ENCODE measurements around the gene FBLN2. TPM values are rescaled to one million over a fixed set of nuclear protein-coding genes. Genes with fewer than 3 reads are reported as not detected.

Gene FBLN2
- total RNA-seq, 1 donor from 2014 or later, result not detected

DNA sequence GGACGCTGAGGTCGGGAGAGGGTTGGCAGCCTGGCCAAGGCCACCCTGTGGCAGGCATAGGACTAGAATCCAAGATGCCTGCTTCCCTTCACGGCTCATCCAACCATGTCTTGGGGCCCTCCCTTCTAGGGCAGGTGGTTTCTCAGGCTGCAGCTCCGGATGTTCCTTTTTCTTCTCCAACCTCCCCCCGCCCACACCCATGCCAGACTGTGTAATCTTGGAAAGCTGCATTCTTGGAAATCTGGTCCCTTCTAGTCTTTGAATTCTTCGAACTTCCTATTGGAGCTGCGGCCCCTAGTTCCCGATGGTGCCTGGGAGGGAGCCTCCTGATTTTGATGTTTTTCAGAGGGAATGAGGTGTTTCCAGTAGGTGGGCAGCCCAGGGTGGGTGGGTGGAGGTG, 109.8 kb downstream of the FBLN2 start:
- intact Hi-C loops (cut with micrococcal nuclease), result loop anchor here (10.0 kb wide), 1 partner anchor 746 kb away; the partner anchor contains the start of gene SLC6A6

DNA sequence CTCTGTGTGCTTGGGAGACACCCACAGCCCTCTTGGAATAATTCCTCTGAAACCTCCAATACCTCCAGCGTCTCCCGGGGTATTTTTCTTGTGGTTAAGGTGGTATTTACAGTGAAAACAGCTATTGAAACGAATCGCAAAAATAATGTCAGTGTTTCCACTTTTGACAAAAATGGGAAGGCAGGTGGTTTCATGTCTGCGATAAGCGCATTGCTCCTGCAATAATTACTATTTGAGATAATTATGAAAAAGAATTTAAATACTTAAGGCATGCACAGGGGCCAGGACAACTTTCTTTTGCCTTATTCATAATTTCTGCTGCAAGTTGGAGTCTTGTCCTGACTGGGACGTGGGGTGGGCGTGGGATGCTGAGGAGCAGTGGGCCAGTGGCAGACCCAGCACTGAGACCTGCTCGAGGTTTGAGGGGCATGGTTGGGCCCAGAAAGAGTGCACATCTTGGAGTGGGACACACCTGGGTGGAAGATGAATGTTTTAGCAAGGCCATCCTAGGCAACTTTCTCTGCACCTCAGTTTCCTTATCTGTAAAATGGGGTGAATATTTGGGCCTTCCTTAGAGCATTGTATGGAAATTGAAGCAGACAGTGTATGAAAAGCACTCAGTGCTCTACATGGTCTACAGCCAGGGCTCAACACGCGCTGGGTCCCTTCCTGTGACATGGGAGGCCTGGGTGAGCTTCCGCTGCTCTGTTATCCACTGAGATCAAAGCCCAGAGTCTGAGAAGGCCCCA, 110.5 kb downstream of the FBLN2 start:
- intact Hi-C loops (cut with micrococcal nuclease), result loop anchor here (10.0 kb wide), 1 partner anchor 745 kb away; the partner anchor contains the start of gene SLC6A6

DNA sequence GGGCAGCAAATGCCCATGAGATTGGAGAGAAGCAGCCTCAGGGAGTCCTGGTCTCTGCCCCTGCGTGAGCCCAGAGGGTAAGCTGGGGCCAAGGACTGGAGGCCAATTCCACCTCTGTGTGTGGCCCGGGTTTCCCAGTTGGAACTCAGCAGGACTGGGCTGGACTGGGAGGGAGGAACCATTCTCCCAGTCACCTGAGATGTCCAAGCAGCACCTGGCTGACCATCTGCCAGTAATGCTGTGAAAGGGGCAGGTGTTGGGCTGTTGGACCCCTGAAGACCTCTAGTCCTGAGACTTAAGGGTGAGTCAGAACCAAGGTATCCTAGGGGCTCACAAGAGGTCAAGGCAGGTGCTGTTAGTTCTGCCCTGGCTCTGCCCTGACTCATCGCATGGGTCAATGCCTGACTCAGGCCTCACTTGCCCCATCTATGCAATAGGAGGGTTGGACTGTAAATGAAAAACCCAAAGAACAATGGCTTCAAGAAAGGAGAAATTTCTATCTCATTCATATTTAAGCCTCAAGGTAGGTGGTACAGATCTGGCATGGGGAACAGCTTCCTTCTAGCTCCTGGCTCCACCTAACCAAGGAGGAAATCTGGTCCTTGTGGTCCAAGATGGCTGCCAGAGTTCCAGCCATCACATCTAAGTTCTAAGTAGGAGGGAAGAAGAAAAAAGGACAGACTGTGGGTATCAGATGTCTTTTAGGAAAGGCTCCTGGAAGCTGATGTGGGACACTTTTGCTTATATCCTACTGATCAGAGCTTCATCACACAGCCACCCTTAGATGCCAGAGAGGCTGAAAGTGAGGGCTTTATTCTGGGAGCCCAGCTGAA, 111.3 kb downstream of the FBLN2 start:
- intact Hi-C loops (cut with micrococcal nuclease), result no loop called here

DNA sequence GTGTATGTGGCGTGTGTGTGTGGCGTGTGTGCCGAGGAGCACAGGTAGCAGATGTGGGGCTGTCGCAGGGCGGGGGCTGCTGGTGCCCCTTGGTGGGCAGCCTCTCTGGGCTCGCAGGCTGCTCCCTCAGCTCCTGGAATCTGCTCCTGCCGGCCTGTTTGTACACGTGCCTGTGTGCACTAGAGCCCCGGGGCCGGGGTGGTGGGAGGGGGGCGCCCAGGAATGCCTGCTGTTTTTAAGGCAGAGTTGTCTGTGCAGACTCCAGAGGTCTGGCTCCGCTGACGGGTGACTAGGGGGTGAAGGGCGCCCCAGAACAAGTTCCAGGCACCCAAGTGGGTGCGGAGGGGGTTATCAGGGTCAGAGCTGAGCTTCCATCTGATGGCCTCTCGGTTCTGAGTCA, 112.2 kb downstream of the FBLN2 start:
- intact Hi-C loops (cut with micrococcal nuclease), result no loop called here

DNA sequence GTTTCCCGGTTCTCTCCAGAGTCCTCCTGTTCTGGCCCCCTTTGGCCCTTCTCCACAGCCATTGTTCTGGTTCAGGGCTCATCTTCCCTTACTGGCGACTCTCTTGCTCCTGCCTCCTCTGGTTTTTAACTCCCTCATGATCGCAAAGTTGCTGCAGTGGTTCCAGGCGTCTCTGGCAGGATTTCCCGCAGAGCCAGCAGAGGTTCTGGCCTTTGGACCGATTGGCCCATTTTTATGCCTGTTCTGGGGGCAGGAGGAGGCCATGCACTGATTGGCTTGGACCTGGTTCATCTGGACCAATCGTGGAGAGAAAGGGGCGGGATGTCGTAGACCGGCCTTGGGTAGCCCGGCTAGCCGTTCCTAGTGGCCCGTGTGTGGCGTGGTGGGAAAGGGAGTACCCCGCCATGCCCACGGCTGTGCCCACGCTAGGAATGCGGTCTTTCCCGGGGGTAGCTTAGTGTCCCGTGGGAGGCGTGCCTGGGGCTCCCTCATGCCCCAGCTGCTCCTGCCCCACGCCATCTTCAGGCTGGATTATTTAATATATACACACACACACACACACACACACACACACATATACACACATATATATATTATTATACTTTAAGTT, 113.4 kb downstream of the FBLN2 start:
- intact Hi-C loops (cut with micrococcal nuclease), result no loop called here

DNA sequence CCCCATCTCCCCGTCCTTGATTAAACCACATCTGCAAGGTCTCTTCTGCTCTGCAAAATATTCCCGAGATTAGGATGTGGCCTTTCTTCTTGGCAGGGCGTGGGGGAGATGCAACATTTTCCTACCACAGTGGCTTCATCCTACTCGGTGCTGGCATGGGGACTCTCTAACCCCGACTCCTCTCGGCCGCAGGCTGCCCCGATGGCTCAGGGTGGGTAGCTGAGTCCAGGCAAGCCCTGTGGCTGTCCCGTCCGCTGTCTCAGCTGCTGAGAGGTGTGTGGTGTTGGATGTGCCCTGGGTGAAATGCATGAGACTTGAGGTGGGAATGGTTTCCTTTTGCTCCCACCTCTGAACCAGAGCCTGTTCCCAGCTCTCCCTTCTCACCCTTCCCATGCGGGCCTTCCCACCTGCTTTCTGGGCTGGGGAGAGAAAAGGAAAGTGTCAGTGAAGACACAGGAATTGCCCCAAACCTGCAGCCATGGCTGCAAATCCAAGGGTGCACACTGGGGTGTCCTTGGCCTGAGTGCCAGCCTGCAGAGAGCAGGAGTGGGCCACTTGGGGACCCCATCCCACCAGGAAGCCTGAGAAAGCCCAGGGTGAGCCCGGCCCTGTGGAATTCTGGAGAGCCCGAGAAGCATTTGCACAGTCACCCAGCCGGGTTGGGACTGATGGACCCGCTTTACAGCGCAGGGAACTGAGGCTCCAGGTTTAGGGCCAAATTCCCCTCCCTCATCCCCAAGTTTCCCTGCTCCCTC, 115.0 kb downstream of the FBLN2 start:
- intact Hi-C loops (cut with micrococcal nuclease), result no loop called here

DNA sequence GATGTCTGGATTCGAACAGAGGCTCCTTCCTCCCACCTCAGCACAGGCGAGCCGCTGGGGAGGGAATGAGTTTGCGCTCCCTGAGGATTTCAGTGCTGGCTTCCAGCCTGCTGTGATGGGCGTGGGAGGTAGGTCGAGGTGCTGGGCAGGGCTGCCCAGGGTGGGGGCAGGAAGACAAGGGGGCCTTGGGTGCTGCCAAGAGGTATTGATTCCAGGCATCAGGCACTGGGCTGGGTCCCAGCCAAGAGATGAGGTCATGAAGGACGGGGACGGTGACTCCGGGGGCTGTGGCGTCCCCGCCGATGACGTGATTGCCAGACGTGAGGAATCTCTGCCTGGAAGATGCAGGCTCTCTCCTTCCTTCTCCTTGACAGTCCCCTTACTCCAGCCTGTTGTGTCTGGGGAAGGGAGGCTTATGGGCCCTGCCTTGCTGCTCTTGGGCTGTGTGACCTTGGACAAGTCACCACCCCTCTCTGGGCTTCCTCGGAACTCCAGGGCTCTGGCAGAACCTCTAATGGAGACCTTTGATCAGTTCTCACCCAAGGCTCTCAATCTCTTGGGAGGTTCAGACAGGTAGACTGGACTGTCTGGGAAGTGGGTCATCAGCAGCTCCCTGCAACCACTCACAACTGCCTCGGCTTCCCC, 116.8 kb downstream of the FBLN2 start:
- intact Hi-C loops (cut with micrococcal nuclease), result no loop called here

DNA sequence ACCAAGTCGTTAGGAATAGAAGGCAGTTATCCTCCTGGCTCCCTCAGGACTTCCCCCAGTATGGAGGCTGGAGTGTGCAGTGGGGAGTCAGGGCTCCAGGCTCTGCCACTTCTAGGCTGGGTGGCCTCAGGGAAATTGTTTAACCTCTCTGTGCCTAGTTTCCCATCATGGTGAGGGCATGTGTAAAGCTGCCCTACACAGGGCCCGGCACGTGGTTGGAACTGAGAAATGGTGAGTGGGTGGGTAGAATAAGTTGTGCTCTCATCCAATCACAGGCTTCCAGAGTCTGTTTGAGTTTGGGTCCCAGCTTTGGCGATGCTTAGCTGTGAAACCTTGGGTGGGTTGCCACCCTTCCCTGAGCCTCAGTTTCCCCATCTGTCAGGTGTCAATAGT, 117.3 kb downstream of the FBLN2 start:
- intact Hi-C loops (cut with micrococcal nuclease), result no loop called here

DNA sequence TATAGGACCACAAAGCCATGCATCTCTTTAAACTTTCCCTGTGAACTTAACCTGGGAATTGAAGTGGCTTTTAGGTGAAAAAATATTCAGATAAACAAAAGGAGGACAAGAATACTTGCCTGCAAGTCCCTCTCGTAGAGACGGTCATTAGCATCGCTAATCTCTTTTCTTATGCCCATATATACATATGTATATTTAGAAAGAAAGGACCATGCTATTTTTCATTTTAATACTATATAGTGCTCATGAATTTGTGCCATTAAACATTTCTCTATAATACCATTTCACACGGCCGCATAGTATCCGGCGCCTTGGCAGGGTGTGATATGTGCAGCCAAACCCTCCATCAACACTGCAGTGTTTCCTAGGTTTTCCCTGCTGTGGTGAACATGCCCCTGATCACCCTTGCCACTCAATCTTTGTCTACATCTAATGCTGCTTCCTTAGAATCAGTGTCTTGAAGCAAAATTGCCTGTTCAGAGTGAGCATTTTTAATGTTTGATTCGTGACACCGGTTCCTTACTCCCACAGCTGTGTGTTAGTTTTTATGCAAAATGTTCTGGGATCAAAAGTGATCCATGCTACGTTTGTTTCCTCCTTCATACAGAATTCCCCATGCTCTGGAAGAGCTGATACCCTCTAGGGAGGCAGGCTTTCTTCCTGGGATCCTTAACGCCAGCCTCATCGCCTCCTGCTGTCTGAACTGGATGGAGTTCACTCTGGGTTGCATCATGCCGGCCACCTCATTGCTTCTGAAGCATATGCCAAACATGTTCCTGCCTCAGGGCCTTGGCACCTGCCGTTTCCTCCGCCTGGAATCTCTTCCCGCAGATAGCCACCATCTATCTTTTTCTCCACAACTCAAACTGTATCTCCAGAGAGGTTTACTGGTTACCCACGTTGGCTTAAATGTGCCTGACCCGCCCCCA, 118.1 kb downstream of the FBLN2 start:
- intact Hi-C loops (cut with micrococcal nuclease), result no loop called here

DNA sequence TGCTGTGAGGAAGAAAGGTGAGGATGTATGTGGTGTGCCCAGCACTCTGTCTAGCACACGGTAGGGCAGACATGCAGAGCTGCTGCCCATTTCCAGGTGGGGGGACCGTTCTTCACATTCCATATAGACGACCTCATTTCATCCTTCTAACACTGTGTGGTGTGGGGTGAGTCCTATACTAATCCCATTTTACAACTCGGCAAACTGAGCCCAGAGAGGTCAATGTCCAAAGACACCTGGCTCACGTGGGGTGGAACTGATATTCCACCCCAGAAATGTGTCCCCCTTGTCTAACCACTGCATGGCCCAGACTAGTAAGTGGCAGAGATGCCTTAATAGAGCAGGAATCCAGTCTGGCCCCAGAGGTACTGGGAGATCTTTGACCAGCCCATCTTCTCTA, 119.2 kb downstream of the FBLN2 start:
- intact Hi-C loops (cut with micrococcal nuclease), result no loop called here

DNA sequence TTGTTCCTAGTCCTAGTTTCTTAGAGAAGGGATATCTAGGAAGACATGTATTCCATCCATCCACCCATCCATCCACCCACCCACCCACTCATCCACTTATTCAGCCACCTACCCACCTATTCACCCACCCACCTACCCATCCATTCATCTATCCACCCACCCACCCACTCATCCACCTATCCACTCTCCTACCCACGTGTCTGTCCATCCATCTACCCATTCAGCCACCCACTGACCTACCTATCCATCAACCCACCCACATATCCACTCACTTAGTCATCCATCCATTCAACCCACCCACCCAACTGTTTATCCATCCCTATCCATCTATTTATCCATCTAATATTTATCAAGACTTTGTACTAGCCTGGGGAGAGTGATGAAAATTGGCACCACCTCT, 120.5 kb downstream of the FBLN2 start:
- intact Hi-C loops (cut with micrococcal nuclease), result no loop called here

DNA sequence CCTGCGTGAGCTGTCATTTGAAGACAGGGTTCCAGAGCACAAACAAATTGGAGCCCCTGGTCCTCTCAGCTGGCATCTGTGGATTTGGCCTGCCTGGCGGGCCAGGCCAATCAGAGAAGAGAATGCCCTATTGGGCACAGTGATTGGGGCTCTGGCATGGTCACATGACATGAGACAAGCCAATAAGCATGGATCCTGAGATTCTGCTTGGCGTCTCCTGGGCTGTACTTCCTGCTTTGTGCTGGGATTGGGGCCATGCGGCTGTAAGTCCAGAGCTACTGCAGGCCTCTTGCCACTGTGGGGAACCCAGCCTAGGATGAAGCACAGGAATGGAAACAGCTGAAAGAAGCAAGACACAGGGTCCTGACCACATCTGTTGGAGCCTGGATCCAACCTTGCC, 121.4 kb downstream of the FBLN2 start:
- intact Hi-C loops (cut with micrococcal nuclease), result no loop called here

DNA sequence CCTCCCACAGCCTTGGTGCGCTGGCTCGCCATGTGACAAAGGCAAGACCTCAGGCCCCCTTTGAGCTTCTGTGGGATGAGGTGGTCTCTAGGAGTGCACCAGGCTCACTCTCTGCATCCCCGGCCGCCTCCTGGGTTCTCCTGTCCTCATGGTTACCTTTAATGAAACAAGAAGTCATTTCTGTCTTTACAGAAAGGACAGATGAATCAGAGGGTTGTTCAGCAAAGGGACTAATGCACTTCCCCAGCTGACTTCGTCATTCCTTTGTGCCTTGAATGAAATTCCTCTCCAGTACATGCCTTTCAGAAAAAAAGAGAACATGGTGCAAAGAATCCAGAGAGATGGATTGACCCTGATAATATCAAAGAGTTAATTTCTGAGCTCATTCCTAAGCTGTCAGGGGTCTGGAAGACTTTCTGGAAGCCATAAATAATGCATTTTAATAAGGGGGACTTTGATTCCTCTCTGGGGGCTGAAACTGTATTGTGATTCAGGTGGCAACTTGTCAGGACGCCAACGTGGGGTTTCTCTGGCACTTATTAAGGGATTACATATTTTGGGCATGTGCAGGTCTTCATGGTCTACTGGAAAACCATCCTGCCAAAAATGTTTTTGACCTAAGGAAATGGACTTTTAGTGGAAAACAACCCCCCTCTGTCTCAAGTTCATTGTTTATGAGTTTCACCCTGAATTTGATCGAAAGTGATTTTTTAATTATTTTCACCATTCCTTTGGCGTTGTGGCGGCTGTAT, 122.7 kb downstream of the FBLN2 start:
- intact Hi-C loops (cut with micrococcal nuclease), result no loop called here

DNA sequence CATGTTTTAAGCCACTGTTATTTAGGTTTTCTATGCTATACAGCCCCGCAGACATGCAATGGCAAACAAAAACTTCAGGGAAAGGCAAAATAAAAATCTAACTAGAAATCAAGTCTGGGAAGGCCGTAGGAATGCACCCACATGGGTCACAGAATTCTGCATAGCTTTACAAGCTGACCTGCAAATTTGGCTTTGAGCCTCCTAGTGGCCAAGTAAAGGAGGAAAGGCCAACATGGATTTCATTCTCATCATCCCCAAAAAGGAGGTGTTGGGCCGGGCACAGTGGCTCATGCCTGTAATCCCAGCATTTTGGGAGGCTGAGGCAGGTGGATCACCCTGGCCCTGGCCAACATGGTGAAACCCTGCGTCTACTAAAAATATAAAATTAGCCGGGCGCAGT, 124.3 kb downstream of the FBLN2 start:
- intact Hi-C loops (cut with micrococcal nuclease), result no loop called here

DNA sequence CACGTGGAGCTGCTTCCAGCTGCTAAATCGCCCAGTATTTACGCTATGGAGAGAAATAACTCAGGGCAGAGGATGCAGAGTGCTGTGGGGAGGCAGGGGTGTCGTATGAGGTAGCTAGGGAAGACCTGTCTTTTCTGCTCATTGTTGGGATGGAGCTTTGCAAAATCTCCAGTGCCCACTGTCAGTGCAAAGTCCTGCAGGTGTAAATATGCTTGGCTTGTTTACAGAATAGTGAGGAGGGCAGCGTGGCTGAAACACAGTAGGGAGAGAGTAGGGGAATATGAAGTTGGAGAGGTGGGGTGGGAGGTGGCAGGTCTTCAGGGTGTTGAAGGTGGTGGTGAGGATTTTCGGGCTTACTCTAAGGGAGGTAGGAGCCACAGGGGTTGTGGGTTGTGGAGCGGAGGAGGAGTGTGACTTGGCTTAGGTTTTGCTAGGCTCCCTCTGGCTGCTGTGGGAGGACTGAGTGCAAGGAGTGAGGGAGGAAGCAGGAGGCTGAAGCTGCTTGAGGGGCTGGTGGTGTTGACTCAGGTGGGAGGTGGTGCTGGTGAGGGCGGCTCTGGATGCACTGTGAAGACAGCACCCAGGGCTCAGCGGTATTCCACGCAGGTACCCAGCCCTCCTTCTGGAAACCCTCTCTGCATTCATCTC, 125.7 kb downstream of the FBLN2 start:
- intact Hi-C loops (cut with micrococcal nuclease), result no loop called here

DNA sequence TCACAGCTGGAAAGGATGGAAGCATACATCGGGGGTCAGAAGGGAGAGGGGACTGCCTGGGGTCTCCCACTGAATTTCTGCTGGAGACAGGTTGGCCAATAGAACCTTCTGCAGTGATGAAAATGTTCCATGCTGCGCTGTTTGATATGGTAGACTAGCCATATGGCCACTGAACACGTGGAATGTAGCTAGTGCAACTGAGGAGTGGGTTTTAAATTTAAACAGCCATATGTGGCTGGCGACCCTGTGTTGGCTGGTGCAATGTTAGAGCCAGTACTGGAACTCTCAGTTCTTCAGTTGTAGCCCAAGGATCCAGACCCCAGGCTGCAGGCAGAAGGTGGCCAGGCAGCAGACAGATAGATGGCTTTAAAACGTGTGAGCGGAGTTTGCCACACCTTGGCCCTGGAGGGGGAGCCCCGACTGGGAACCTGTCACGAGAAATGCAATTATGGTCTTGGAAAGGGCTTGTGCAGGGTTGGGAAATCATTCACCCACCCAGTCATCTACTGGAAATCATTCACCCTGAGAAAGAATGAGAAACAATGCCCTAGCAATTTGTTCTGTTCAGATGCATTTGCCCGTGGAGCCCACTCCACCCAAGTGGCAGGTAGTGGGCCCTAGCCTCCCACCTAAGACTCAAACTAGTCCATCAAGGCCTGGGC, 127.6 kb downstream of the FBLN2 start:
- intact Hi-C loops (cut with micrococcal nuclease), result no loop called here

DNA sequence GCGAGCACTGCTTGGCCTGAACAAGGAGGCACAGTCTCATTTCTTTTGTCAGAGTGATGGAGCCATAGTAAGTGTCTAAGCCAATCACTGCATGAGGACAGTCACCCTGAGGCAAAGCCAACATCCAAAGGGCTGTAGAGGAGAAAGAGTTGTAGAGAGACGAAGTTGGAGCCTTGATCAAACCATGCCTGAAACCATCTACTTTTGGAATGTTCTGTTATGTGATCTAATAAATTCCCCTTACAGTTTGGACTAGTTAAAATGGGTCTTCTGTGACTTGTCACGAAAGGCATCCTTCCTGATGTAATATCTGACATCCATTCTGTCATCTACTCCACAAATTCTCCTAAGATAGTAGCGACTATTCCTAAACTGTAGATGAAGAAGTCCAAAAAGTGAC, 128.3 kb downstream of the FBLN2 start:
- intact Hi-C loops (cut with micrococcal nuclease), result no loop called here

DNA sequence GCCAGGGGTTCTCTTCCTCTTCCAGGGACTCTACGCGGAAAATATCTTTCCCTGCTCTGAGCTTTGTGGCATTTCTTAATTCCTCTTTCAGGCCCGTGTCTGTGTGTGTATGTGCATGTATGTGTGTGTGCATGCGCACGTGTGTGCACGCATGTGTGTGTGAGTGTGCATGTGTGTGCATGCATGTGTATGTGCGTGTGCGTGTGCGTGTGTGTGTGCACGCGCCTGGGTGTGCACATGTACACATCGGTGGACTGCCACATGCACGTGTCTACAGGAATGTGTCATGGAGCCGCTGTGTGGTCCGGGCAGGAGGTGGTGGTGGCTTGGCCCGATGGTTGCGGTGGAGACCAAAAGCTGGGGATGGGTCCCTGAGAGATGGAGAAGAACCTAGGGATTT, 133.0 kb downstream of the FBLN2 start:
- intact Hi-C loops (cut with micrococcal nuclease), result no loop called here

Data from T-helper 1 cell treated with Interleukin-12 subunit alpha and Interleukin-12 subunit beta and Interleukin-4 antibody, amounts not matched to agents 30 ng/mL and 1 ng/mL, for 36 hours (primary cell).